OCI-LY7 (cell line): ENCODE results near the gene ANKRD1.

Source experiments
- EZH2phosphoT487 ChIP-seq: fragments of 200-600 bp; sonication (generic); IDR thresholded peaks from 2 replicates; pipeline ENCODE4 v1.6.1; 2018; ENCODE audit warnings: low read depth, borderline replicate concordance, mild to moderate bottlenecking, mixed run types, antibody characterized with exemption, low read length, moderate library complexity, mixed read lengths
- TF ChIP-seq, protein P1 (sequence below): fragments of 200-600 bp; sonication (generic); conservative IDR thresholded peaks from 2 replicates; pipeline ENCODE4 v1.5.1; 2014; ENCODE audit warnings: mild to moderate bottlenecking, antibody characterized with exemption, low read length, moderate library complexity, mixed read lengths

- TF ChIP-seq, protein P1, sequence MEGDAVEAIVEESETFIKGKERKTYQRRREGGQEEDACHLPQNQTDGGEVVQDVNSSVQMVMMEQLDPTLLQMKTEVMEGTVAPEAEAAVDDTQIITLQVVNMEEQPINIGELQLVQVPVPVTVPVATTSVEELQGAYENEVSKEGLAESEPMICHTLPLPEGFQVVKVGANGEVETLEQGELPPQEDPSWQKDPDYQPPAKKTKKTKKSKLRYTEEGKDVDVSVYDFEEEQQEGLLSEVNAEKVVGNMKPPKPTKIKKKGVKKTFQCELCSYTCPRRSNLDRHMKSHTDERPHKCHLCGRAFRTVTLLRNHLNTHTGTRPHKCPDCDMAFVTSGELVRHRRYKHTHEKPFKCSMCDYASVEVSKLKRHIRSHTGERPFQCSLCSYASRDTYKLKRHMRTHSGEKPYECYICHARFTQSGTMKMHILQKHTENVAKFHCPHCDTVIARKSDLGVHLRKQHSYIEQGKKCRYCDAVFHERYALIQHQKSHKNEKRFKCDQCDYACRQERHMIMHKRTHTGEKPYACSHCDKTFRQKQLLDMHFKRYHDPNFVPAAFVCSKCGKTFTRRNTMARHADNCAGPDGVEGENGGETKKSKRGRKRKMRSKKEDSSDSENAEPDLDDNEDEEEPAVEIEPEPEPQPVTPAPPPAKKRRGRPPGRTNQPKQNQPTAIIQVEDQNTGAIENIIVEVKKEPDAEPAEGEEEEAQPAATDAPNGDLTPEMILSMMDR = no peak
- no peak for TF ChIP-seq EZH2phosphoT487
These were observed 18.8 kb upstream of the ANKRD1 start for GRCh38 chr10:90939648-90940047.
